H9 (cell line): ENCODE measurements around the gene DPP8. TPM values are rescaled to one million over a fixed set of nuclear protein-coding genes. Genes with fewer than 3 reads are reported as not detected.
A peak's percentile ranks its signal among the peaks of the same experiment; 100 is the strongest.

Experiments used
- DNase-seq: peaks from one replicate; pipeline ENCODE4 v3.0.0-alpha.2; 2017
- H2AFZ ChIP-seq: one replicate; pipeline ENCODE4 v1.6.1; 2013; ENCODE audit warnings: mild to moderate bottlenecking, low read length, control low read depth, moderate library complexity
- H2AK5ac ChIP-seq: 2 replicates; pipeline ENCODE4 v1.6.1; 2013; ENCODE audit warnings: low read length, control low read depth, mixed read lengths; ENCODE audit not compliant: insufficient read length
- H2BK120ac ChIP-seq: one replicate; pipeline ENCODE4 v1.6.1; 2013; ENCODE audit warnings: low read depth, mild to moderate bottlenecking, low read length, control low read depth, inconsistent platforms; ENCODE audit not compliant: poor library complexity, severe bottlenecking
- H2BK12ac ChIP-seq: 2 replicates; pipeline ENCODE4 v1.6.1; 2013; ENCODE audit warnings: low read length, control low read depth, mixed read lengths, low read depth; ENCODE audit not compliant: insufficient read length
- H2BK15ac ChIP-seq: 2 replicates; pipeline ENCODE4 v1.6.1; 2013; ENCODE audit warnings: low read depth, low read length, control low read depth
- H2BK20ac ChIP-seq: one replicate; pipeline ENCODE4 v1.6.1; 2013; ENCODE audit warnings: low read depth, mild to moderate bottlenecking, low read length, control low read depth, inconsistent platforms; ENCODE audit not compliant: poor library complexity, severe bottlenecking
- H2BK5ac ChIP-seq: 2 replicates; pipeline ENCODE4 v1.6.1; 2013; ENCODE audit warnings: low read length, control low read depth, mixed read lengths; ENCODE audit not compliant: insufficient read length
- H3K14ac ChIP-seq: 2 replicates; pipeline ENCODE4 v1.6.1; 2013; ENCODE audit warnings: low read length, control low read depth; ENCODE audit not compliant: insufficient read depth
- H3K18ac ChIP-seq: 2 replicates; pipeline ENCODE4 v1.6.1; 2013; ENCODE audit warnings: low read depth, mild to moderate bottlenecking, mixed read lengths, low read length, control low read depth; ENCODE audit not compliant: insufficient read length
- H3K23ac ChIP-seq: 2 replicates; pipeline ENCODE4 v1.6.1; 2013; ENCODE audit warnings: low read length, control low read depth, mixed read lengths, low read depth; ENCODE audit not compliant: insufficient read length
- H3K23me2 ChIP-seq: 2 replicates; pipeline ENCODE4 v1.6.1; 2013; ENCODE audit warnings: low read depth, mild to moderate bottlenecking, mixed read lengths, low read length, control low read depth; ENCODE audit not compliant: insufficient read length, poor library complexity, severe bottlenecking
- H3K27ac ChIP-seq: 2 replicates; pipeline ENCODE4 v1.5.1; 2013; ENCODE audit warnings: low read length, control low read depth, mixed read lengths, low read depth; ENCODE audit not compliant: insufficient read length
- H3K27me3 ChIP-seq: 2 replicates; pipeline ENCODE4 v1.6.1; 2013; ENCODE audit warnings: low read length, control low read depth, inconsistent platforms; ENCODE audit not compliant: insufficient read depth
- H3K4ac ChIP-seq: 2 replicates; pipeline ENCODE4 v1.6.1; 2013; ENCODE audit warnings: low read depth, mild to moderate bottlenecking, control low read depth, inconsistent platforms, low read length, moderate library complexity
- H3K4me1 ChIP-seq: 2 replicates; pipeline ENCODE4 v1.6.1; 2013; ENCODE audit warnings: low read length, control low read depth, inconsistent platforms; ENCODE audit not compliant: insufficient read depth
- H3K4me2 ChIP-seq: 2 replicates; pipeline ENCODE4 v1.6.1; 2013; ENCODE audit warnings: low read length, control low read depth, mixed read lengths; ENCODE audit not compliant: insufficient read length, insufficient read depth
- H3K56ac ChIP-seq: 2 replicates; pipeline ENCODE4 v1.6.1; 2013; ENCODE audit warnings: low read depth, mild to moderate bottlenecking, mixed read lengths, low read length, control low read depth; ENCODE audit not compliant: insufficient read length
- H3K79me1 ChIP-seq: 2 replicates; pipeline ENCODE4 v1.6.1; 2013; ENCODE audit warnings: low read depth, mild to moderate bottlenecking, moderate library complexity, low read length, control low read depth, inconsistent platforms; ENCODE audit not compliant: insufficient read depth, poor library complexity, severe bottlenecking
- H3K79me2 ChIP-seq: 2 replicates; pipeline ENCODE4 v1.6.1; 2013; ENCODE audit warnings: low read length, control low read depth, inconsistent platforms; ENCODE audit not compliant: insufficient read depth
- H3K9ac ChIP-seq: 2 replicates; pipeline ENCODE4 v1.6.1; 2013; ENCODE audit warnings: low read length, control low read depth, mixed read lengths; ENCODE audit not compliant: insufficient read length; ENCODE audit errors: extremely low read depth
- H3K9me3 ChIP-seq: one replicate; pipeline ENCODE4 v1.6.1; 2013; ENCODE audit warnings: low read depth, low read length, inconsistent platforms; ENCODE audit not compliant: control insufficient read depth
- H3T11ph ChIP-seq: one replicate; pipeline ENCODE4 v1.6.1; 2013; ENCODE audit warnings: mild to moderate bottlenecking, low read length, control low read depth, inconsistent platforms
- H4K20me1 ChIP-seq: one replicate; pipeline ENCODE4 v1.6.1; 2013; ENCODE audit not compliant: control insufficient read depth, insufficient read length, insufficient read depth
- H4K5ac ChIP-seq: 2 replicates; pipeline ENCODE4 v1.6.1; 2013; ENCODE audit warnings: low read depth, mild to moderate bottlenecking, mixed read lengths, low read length, control low read depth; ENCODE audit not compliant: insufficient read length
- H4K8ac ChIP-seq: replicated peaks from 2 replicates; pipeline ENCODE4 v1.6.1; 2013; ENCODE audit warnings: low read length, control low read depth, mixed read lengths, low read depth; ENCODE audit not compliant: insufficient read length
- H4K91ac ChIP-seq: 2 replicates; pipeline ENCODE4 v1.6.1; 2013; ENCODE audit warnings: low read depth, mild to moderate bottlenecking, moderate library complexity, mixed read lengths, low read length, control low read depth; ENCODE audit not compliant: insufficient read length
- H3K27ac Mint-ChIP-seq, 3 experiments: 2 replicates in 2 of 3; 3 replicates in 1 of 3; pipeline ENCODE4 v1.8.0; 2020 to 2021; ENCODE audit warnings: mixed read lengths in 3 of 3, mild to moderate bottlenecking in 1 of 3, moderate library complexity in 1 of 3
- H3K27me3 Mint-ChIP-seq: 2 replicates; pipeline ENCODE4 v1.8.0; 2021; ENCODE audit warnings: low read depth, mild to moderate bottlenecking, moderate library complexity, mixed read lengths
- H3K36me3 Mint-ChIP-seq, 3 experiments: 2 replicates in 2 of 3; 3 replicates in 1 of 3; pipeline ENCODE4 v1.8.0; 2020 to 2021; ENCODE audit warnings: low read depth in 3 of 3, mixed read lengths in 3 of 3; ENCODE audit not compliant: insufficient read depth in 1 of 3
- H3K4me1 Mint-ChIP-seq, 2 experiments: 2 replicates each; pipeline ENCODE4 v1.8.0; 2020; ENCODE audit warnings: mixed read lengths in 2 of 2
- H3K4me3 Mint-ChIP-seq, 2 experiments: 2 replicates in 1 of 2; 3 replicates in 1 of 2; pipeline ENCODE4 v1.8.0; 2020 to 2021; ENCODE audit warnings: mild to moderate bottlenecking in 2 of 2, mixed read lengths in 2 of 2, moderate library complexity in 1 of 2
- H3K9me3 Mint-ChIP-seq, 2 experiments: 2 replicates in 1 of 2; 3 replicates in 1 of 2; pipeline ENCODE4 v1.8.0; 2020; ENCODE audit warnings: mild to moderate bottlenecking in 2 of 2, mixed read lengths in 2 of 2, moderate library complexity in 1 of 2
- CTCF ChIP-seq: fragments of 200-600 bp; sonication (generic); conservative IDR thresholded peaks from 3 replicates; pipeline ENCODE4 v1.8.0; 2021; ENCODE audit warnings: antibody characterized with exemption, mild to moderate bottlenecking
- WGBS: extraction: QIAGEN DNeasy Blood & Tissue Kit; methylation state at CpG from one replicate; pipeline ENCODE4 v1.1.7; 2013; ENCODE audit warnings: missing lambda C conversion rate, low lambda C conversion rate, mixed read lengths; ENCODE audit not compliant: insufficient read length; ENCODE audit errors: extremely low coverage; 5-methylcytosine and 5-hydroxymethylcytosine counted together
- total RNA-seq: library from RNA; stranded (reverse); gene quantifications from 2 replicates; pipeline ENCODE4 v1.2.1, GENCODE V29; 2021

The DPP8 gene
- total RNA-seq, 1 experiment from 2014 or later = 26.6 TPM

DNA sequence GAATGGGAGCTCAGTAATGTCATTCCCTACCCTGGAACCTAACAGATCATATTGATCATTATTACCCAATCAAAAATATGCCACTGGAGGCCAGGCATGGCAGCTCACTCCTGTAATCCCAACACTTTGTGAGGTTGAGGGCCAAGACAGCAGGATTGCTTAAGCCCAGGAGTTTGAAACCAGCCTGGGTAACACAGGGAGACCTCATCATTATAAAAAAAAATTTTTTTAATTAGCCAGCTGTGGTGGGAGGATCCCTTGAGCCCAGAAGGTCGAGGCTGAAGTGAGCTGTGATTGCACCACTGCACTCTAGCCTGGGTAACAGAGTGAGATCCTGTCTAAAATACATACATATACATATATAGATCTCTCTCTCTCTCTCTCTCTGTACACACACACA lies 104.9 kb downstream of the DPP8 start:
- no peak for TF ChIP-seq CTCF
- no peak overlapping the region for H3K18ac ChIP-seq
- no peak overlapping the region for H2BK120ac ChIP-seq
- no peaks in the 10 kb centered on the region for H4K20me1 ChIP-seq
- no peak overlapping the region for H2BK20ac ChIP-seq
- peaks cover 5% of the 10 kb centered on the region for H3K27me3 Mint-ChIP-seq
- no peaks in the 10 kb centered on the region for H3K27me3 ChIP-seq
- H3K79me1 ChIP-seq = no peaks in the 10 kb centered on the region
- no peak overlapping the region for H2AFZ ChIP-seq
- no peaks in the 10 kb centered on the region for H3K9me3 ChIP-seq
- no peaks in the 10 kb centered on the region for H3K23me2 ChIP-seq
- H3K36me3 Mint-ChIP-seq = peaks cover 11 to 18% (median 12%) of the 10 kb centered on the region in 3 experiments
- H3K79me2 ChIP-seq = no peaks in the 10 kb centered on the region; the same call in 1 of the 2 replicates
- H2BK12ac ChIP-seq = no peak overlapping the region
- no peak overlapping the region for H3K14ac ChIP-seq
- H3T11ph ChIP-seq = no peak overlapping the region
- no peak overlapping the region for H2AK5ac ChIP-seq
- WGBS = no CpG with 5 or more reads among the region's 1 CpG
- H3K4me1 Mint-ChIP-seq = peaks cover 70 to 71% of the 10 kb centered on the region in 2 experiments
- H2BK15ac ChIP-seq = no peak overlapping the region
- H3K9ac ChIP-seq = no peak overlapping the region
- H4K91ac ChIP-seq = no peak overlapping the region
- no peak overlapping the region for H3K4ac ChIP-seq
- H3K9me3 Mint-ChIP-seq = no peaks in the 10 kb centered on the region; a peak in 1 of 5 replicates
- no peak overlapping the region for H3K27ac ChIP-seq
- no peak for DNase-seq
- H4K5ac ChIP-seq = no peak overlapping the region
- H3K56ac ChIP-seq = no peak overlapping the region
- no peak overlapping the region for H4K8ac ChIP-seq
- no peak overlapping the region for H3K4me3 Mint-ChIP-seq
- H3K4me1 ChIP-seq = peaks cover 24% of the 10 kb centered on the region; the same call in 1 of the 2 replicates
- H3K23ac ChIP-seq = no peak overlapping the region
- H2BK5ac ChIP-seq = no peak overlapping the region
- peak overlapping the region in 1 of 3 experiments; percentile 85; a peak in 1 of 7 replicates for H3K27ac Mint-ChIP-seq
- H3K4me2 ChIP-seq = no peak overlapping the region
